Heart left ventricle (tissue), 16 donors: ENCODE measurements around the gene ABCA5. TPM values are rescaled to one million over a fixed set of nuclear protein-coding genes. Genes with fewer than 3 reads are reported as not detected.
A peak's percentile ranks its signal among the peaks of the same experiment; 100 is the strongest.

ENCODE experiments used
- ATAC-seq, 4 donors: fragments of 200-7000 bp; cut with Tn5 transposase; one replicate each; pipeline ENCODE4 v1.9.1; 2020 to 2022; ENCODE audit warnings: moderate library complexity in 4 of 4, mild to moderate bottlenecking in 3 of 4, moderate number of reproducible peaks in 1 of 4
- DNase-seq, 5 donors: peaks; one replicate each; pipeline ENCODE4 v3.0.0-alpha.2; 2020
- H3K27ac ChIP-seq, 12 donors: fragments of 200-600 bp; sonication (generic) in 4 of 12; one replicate each; pipeline versions ENCODE4 v1.5.0 to v1.8.0; 2016 to 2022; ENCODE audit warnings: mild to moderate bottlenecking in 2 of 12
- H3K27me3 ChIP-seq, 9 donors: fragments of 200-600 bp; sonication (generic) in 2 of 9; one replicate each; pipeline versions ENCODE4 v1.5.1 to v1.8.0; 2016 to 2022; ENCODE audit warnings: mild to moderate bottlenecking in 3 of 9
- H3K36me3 ChIP-seq, 9 donors: fragments of 200-600 bp; sonication (generic) in 2 of 9; one replicate each; pipeline versions ENCODE4 v1.5.0 to v1.8.0; 2018 to 2022; ENCODE audit warnings: mild to moderate bottlenecking in 2 of 9
- H3K4me1 ChIP-seq, 12 donors: fragments of 200-600 bp; sonication (generic) in 4 of 12; one replicate each; pipeline versions ENCODE4 v1.5.0 to v1.8.0; 2016 to 2022; ENCODE audit warnings: mild to moderate bottlenecking in 3 of 12
- H3K4me3 ChIP-seq, 12 donors: fragments of 200-600 bp; sonication (generic) in 4 of 12; one replicate each; pipeline versions ENCODE4 v1.5.0 to v1.8.0; 2017 to 2022; ENCODE audit warnings: mild to moderate bottlenecking in 9 of 12, moderate library complexity in 4 of 12
- H3K9me3 ChIP-seq, 12 donors: fragments of 200-600 bp; sonication (generic) in 4 of 12; one replicate each; pipeline versions ENCODE4 v1.5.0 to v1.8.0; 2016 to 2022; ENCODE audit warnings: mild to moderate bottlenecking in 1 of 12
- CTCF ChIP-seq, 12 donors: fragments of 200-600 bp; sonication (generic) in 4 of 12; IDR thresholded peaks; one replicate each; pipeline versions ENCODE4 v1.5.0 to v1.8.0; 2018 to 2022; ENCODE audit warnings: antibody characterized with exemption in 12 of 12, mild to moderate bottlenecking in 5 of 12
- POLR2A ChIP-seq, 2 donors: fragments of 450-650 bp; IDR thresholded peaks; one replicate each; pipeline ENCODE4 v1.6.1; 2017; ENCODE audit warnings: antibody characterized with exemption in 2 of 2, mild to moderate bottlenecking in 2 of 2, moderate library complexity in 2 of 2
- WGBS, 4 donors: extraction: QIAGEN DNeasy Blood & Tissue Kit in 2 of 4; methylation state at CpG; one replicate each; pipeline versions ENCODE4 v1.1.5 to v1.1.7; 2013 to 2018; 5-methylcytosine and 5-hydroxymethylcytosine counted together
- intact Hi-C, 10 donors: fragments of 100-400 bp; cut with DNase I; formaldehyde crosslinking; loops; one replicate each; pipeline versions ENCODE4 v1.11.1 to v1.14.2; 2022
- polyA plus RNA-seq, 2 donors: library from polyadenylated mRNA; stranded (reverse); fragments of 200-250 nt; gene quantifications; one replicate each; pipeline ENCODE4 v1.2.3, GENCODE V29; 2013
- total RNA-seq, 9 donors: library from RNA; depleted of rRNA in 2 of 9; stranded (reverse); fragments of >200 nt in 2 of 9; fragmentation: NEBNext Ultra II Directional in 3 of 9; extraction: Animal tissue kit (Norgen Biotek cat#: 25700) in 3 of 9; gene quantifications; one replicate each; pipeline versions ENCODE4 v1.1.0 to v1.2.4, GENCODE V29; 2016 to 2023
- donor health status: ischemic (EF 13 %, LVEDD 7.1; RV severe dilation, severe dysfunction).
- donor health status: healthy with polysubstance abuse.
- donor health status: DM: no; HTN: yes; CAD: no.
- donor health status: DM: no; HTN: no; CAD: no.
- donor health status: ischemic (EF 25% LVEDD 6.9; RV normal size, moderate dysfunction).
- donor health status: ischemic (EF 25% LVEDD 5.7; RV mildly dilated, moderate dysfunction).
- donor health status: healthy.
- donor health status: DM: yes; HTN: yes; CAD: no.
- donor health status: ischemic (EF 35%, LVEDD 5.7; RV mildly dilated, moderate dysfunction).
- donor health status: nonischemic (EF 11% LVEDD 7.7; RV severe dilation, severe dysfunction).
- donor health status: DM: yes; HTN: yes; CAD: no.
- donor health status: PGD.
- donor health status: ischemic (EF 29% LVEDD 5.4; RV normal size, mild dysfunction).
- donor health status: nonischemic (EF 23%, LVEDD 6.1; RV moderate dilation, normal function).

The ABCA5 gene
- total and polyA plus RNA-seq, 11 donors, result 7.0 to 24.9 (median 17.9) TPM

- H3K4me1 ChIP-seq, result peaks cover 0 to 10% (median 0%) of the 10 kb centered on the region in 12 donors
- no peak for ATAC-seq
- H3K36me3 ChIP-seq, result no peaks in the 10 kb centered on the region
- H3K27ac ChIP-seq, result peak within 1 kb of the TSS in 11 of 12 donors; percentile 19 to 73 (median 45)
- no peak for TF ChIP-seq POLR2A (IDR thresholded peaks at IDR 0.05)
- TF ChIP-seq CTCF (IDR thresholded peaks at IDR 0.05), result no peak
- peaks cover 0 to 32% (median 6%) of the 10 kb centered on the region in 12 donors for H3K9me3 ChIP-seq
- no peaks in the 10 kb centered on the region for H3K27me3 ChIP-seq
- intact Hi-C loops, result no loop called here
- H3K4me3 ChIP-seq, result peak within 1 kb of the TSS in 10 of 12 donors; percentile 27 to 54 (median 38)
- 79 to 89% (median 82%) methylated on average over 1 of the region's 1 CpG for WGBS, 4 donors
- no peak for DNase-seq
Measured at GRCh38 chr17:69228576-69228975, 98.4 kb downstream of the ABCA5 start, which contains the start of gene ABCA10. ABCA10 (minus strand) TSS chr17:69228824; CDS start chr17:69225358, 3,466 bp downstream.

- intact Hi-C loops, result no loop called here
- TF ChIP-seq POLR2A (IDR thresholded peaks at IDR 0.05) (no peak), CTCF (IDR thresholded peaks at IDR 0.05) (no peak)
- peak overlapping the region in 11 of 12 donors; percentile 19 to 73 (median 45) for H3K27ac ChIP-seq
- no peak for ATAC-seq
- H3K9me3 ChIP-seq, result peaks cover 0 to 27% (median 3%) of the 10 kb centered on the region in 12 donors
- H3K36me3 ChIP-seq, result no peaks in the 10 kb centered on the region
- peaks cover 0 to 10% (median 0%) of the 10 kb centered on the region in 12 donors for H3K4me1 ChIP-seq
- H3K27me3 ChIP-seq, result no peaks in the 10 kb centered on the region
- no peak for DNase-seq
- H3K4me3 ChIP-seq, result peak overlapping the region in 10 of 12 donors; percentile 27 to 54 (median 38)
Measured at GRCh38 chr17:69228018-69228417, 98.9 kb downstream of the ABCA5 start.

GRCh38 chr17:69227541-69227940 lies 99.4 kb downstream of the ABCA5 start:
- DNase-seq, result no peak
- H3K27ac ChIP-seq, result peak overlapping the region in 10 of 12 donors; percentile 0 to 73 (median 48)

GRCh38 chr17:69223809-69224208 lies 103.1 kb downstream of the ABCA5 start:
- no peak for DNase-seq
- TF ChIP-seq CTCF (IDR thresholded peaks at IDR 0.05) (no peak), POLR2A (IDR thresholded peaks at IDR 0.05) (no peak)
- Histone ChIP-seq H3K27me3 (no peaks in the 10 kb centered on the region), H3K27ac (peak overlapping the region in 7 of 12 donors; percentile 7 to 33 (median 27)), H3K4me1 (peaks cover 0 to 10% (median 0%) of the 10 kb centered on the region in 12 donors), H3K9me3 (no peaks in the 10 kb centered on the region), H3K4me3 (peak overlapping the region in 5 of 12 donors; percentile 10 to 54 (median 47)), H3K36me3 (peaks cover 0 to 36% (median 0%) of the 10 kb centered on the region in 9 donors)
- peak in 2 of 4 donors; percentile 34 for ATAC-seq
- 74 to 80% (median 76%) methylated on average over 3 of the region's 3 CpGs for WGBS, 4 donors
- intact Hi-C loops, result no loop called here

More at GRCh38 chr17:69227541-69227940, 99.4 kb downstream of the ABCA5 start:
- Histone ChIP-seq H3K9me3 (peaks cover 0 to 22% (median under 1%) of the 10 kb centered on the region in 12 donors), H3K4me3 (peak overlapping the region in 10 of 12 donors; percentile 27 to 54 (median 38)), H3K36me3 (peaks cover 0 to 2% (median 0%) of the 10 kb centered on the region in 9 donors), H3K4me1 (peaks cover 0 to 10% (median 0%) of the 10 kb centered on the region in 12 donors), H3K27me3 (no peaks in the 10 kb centered on the region)
- WGBS, 4 donors, result 67 to 73% (median 70%) methylated on average over 2 of the region's 2 CpGs
- no peak for ATAC-seq
- no peak for TF ChIP-seq CTCF (IDR thresholded peaks at IDR 0.05)
- TF ChIP-seq POLR2A (IDR thresholded peaks at IDR 0.05), result no peak
- intact Hi-C loops, result no loop called here
